Measurements from ENCODE around the gene GLS.
A peak's percentile ranks its signal among the peaks of the same experiment; 100 is the strongest.
"Not testable (repeated sequence)": the region's sequence is repeated elsewhere in the genome, so short reads cannot be mapped to it uniquely, and the experiment has no call there.

The GLS gene

GRCh38 chr2:190880378-190881083 lies at the start of gene GLS:
TSS of gene GLS (plus strand) at chr2:190880821. CDS start at chr2:190881085, 264 bp downstream.
- peak; percentile 99 for DNase-seq

GRCh38 chr2:190831941-190832340 lies 48.7 kb upstream of the GLS start:
- no peak for DNase-seq

GRCh38 chr2:190834890-190835208 lies 45.8 kb upstream of the GLS start:
- DNase-seq: no peak

- DNase-seq: no peak
Measured at GRCh38 chr2:190835303-190835930, 45.2 kb upstream of the GLS start.

GRCh38 chr2:190836767-190837166 lies 43.9 kb upstream of the GLS start:
- DNase-seq: no peak

- DNase-seq: no peak
Measured at GRCh38 chr2:190837420-190837819, 43.2 kb upstream of the GLS start.

GRCh38 chr2:190837952-190838361 lies 42.7 kb upstream of the GLS start:
- no peak for DNase-seq

GRCh38 chr2:190838492-190838910 lies 42.1 kb upstream of the GLS start:
- DNase-seq: peak; percentile 13

GRCh38 chr2:190840569-190841172 lies 40.0 kb upstream of the GLS start:
- DNase-seq: no peak

GRCh38 chr2:190841707-190842505 lies 38.7 kb upstream of the GLS start:
- DNase-seq: no peak

GRCh38 chr2:190842606-190843104 lies 38.0 kb upstream of the GLS start:
- no peak for DNase-seq

GRCh38 chr2:190843890-190844699 lies 36.5 kb upstream of the GLS start:
- DNase-seq: no peak

GRCh38 chr2:190844700-190845401 lies 35.8 kb upstream of the GLS start:
- DNase-seq: no peak

- no peak for DNase-seq
Measured at GRCh38 chr2:190846746-190847145, 33.9 kb upstream of the GLS start.

GRCh38 chr2:190847504-190848081 lies 33.0 kb upstream of the GLS start:
- DNase-seq: peak; percentile 24

- DNase-seq: no peak
Measured at GRCh38 chr2:190849774-190850173, 30.8 kb upstream of the GLS start.

GRCh38 chr2:190853022-190853421 lies 27.6 kb upstream of the GLS start:
- DNase-seq: not testable (repeated sequence)

GRCh38 chr2:190853531-190854383 lies 26.9 kb upstream of the GLS start:
- no peak for DNase-seq

- no peak for DNase-seq
Measured at GRCh38 chr2:190854726-190855125, 25.9 kb upstream of the GLS start.

- DNase-seq: no peak
Measured at GRCh38 chr2:190855245-190855644, 25.4 kb upstream of the GLS start.

All from hematopoietic multipotent progenitor cell treated with erythropoietin and hydrocortisone succinate and interleukin-3 and kit ligand, for 6 days (in vitro differentiated cells).